Body of pancreas (tissue), 4 donors: ENCODE results near the gene FGFBP1.

Source experiments
- CTCF ChIP-seq, 7 experiments: fragments of 450-650 bp in 4 of 7; fragments of 200-600 bp in 3 of 7; sonication (generic) in 3 of 7; IDR thresholded peaks; one replicate each; pipeline ENCODE4 v1.5.1; 2016 to 2019; ENCODE audit warnings: antibody characterized with exemption in 7 of 7
- POLR2A ChIP-seq, 3 donors: fragments of 450-650 bp; IDR thresholded peaks; one replicate each; pipeline ENCODE4 v1.6.1; 2016; ENCODE audit warnings: antibody characterized with exemption in 3 of 3, mild to moderate bottlenecking in 2 of 3

- TF ChIP-seq CTCF (IDR thresholded peaks at IDR 0.05), result no peak
- no peak for TF ChIP-seq POLR2A (IDR thresholded peaks at IDR 0.05)
These were observed 48.2 kb downstream of the FGFBP1 start for GRCh38 chr4:15890246-15890829.
